ENCODE data around the gene TCF3.

- TF ChIP-seq CTCF (IDR thresholded peaks at IDR 0.05) (no peak), EP300 (IDR thresholded peaks at IDR 0.05) (no peak), POLR2A (IDR thresholded peaks at IDR 0.05) (no peak)
These were observed 59.0 kb downstream of the TCF3 start for GRCh38 chr19:1593501-1593772.

All from tibial nerve (tissue), 4 donors.